BJ (cell line): ENCODE results near the gene CX3CR1. TPM values are rescaled to one million over a fixed set of nuclear protein-coding genes. Genes with fewer than 3 reads are reported as not detected.

Experiments
- CTCF ChIA-PET: fragments of 350-600 bp; formaldehyde crosslinking; extraction: SDS; loops from one replicate; lab custom pipeline; 2021; ENCODE audit warnings: antibody characterized with exemption, inconsistent platforms; lab: Yijun Ruan, JAX
- POLR2A ChIA-PET: fragments of 300-600 bp; sonication (Branson Sonifier 250); formaldehyde crosslinking; extraction: SDS; loops from one replicate; lab custom pipeline; 2021; ENCODE audit warnings: antibody characterized with exemption; lab: Charles Lee
- DNase-seq: peaks from one replicate; pipeline ENCODE4 v3.0.0-alpha.2; 2011; ENCODE audit warnings: low read depth
- H3K27me3 ChIP-seq: 2 replicates; pipeline ENCODE4 v1.6.0; 2011; ENCODE audit warnings: low read length; ENCODE audit not compliant: control insufficient read depth, insufficient read depth
- H3K36me3 ChIP-seq: 2 replicates; pipeline ENCODE4 v1.5.1; 2011; ENCODE audit warnings: low read length; ENCODE audit not compliant: control insufficient read depth, insufficient read depth
- H3K4me3 ChIP-seq: 2 replicates; pipeline ENCODE4 v1.5.1; 2011; ENCODE audit warnings: low read depth, mild to moderate bottlenecking, control low read depth, low read length
- CTCF ChIP-seq: IDR thresholded peaks from 2 replicates; pipeline ENCODE4 v1.5.1; 2011; ENCODE audit warnings: low read depth, mild to moderate bottlenecking, control low read depth, inconsistent platforms, low read length, moderate library complexity; ENCODE audit not compliant: insufficient read depth
- polyA plus RNA-seq: library from polyadenylated mRNA; depleted of rRNA; stranded (reverse); fragments of >200 nt; gene quantifications from 2 replicates; pipeline ENCODE4 v1.2.3, GENCODE V29; 2011

CX3CR1 gene
- polyA plus RNA-seq, 1 experiment = 0.45 TPM

- DNase-seq = no peak
- Histone ChIP-seq H3K36me3 (no peaks in the 10 kb centered on the region), H3K27me3 (no peaks in the 10 kb centered on the region), H3K4me3 (no peak overlapping the region)
- ChIA-PET CTCF (interaction anchor here (1.6 to 10.9 kb wide), 9 partner anchors 11 to 168 kb away, joined by 3 to 374 read pairs (median 25); partner anchors contain the start of genes CX3CR1 and XIRP1), POLR2A (no interaction called here)
- no peak for TF ChIP-seq CTCF
Observed at GRCh38 chr3:39286771-39287170, 6.9 kb upstream of the CX3CR1 start.

GRCh38 chr3:39285332-39285731 is 5.5 kb upstream of the CX3CR1 start:
- H3K4me3 ChIP-seq = no peak overlapping the region
- no peaks in the 10 kb centered on the region for H3K27me3 ChIP-seq
- POLR2A ChIA-PET = no interaction called here
- no peak for TF ChIP-seq CTCF
- no peak for DNase-seq
- no peaks in the 10 kb centered on the region for H3K36me3 ChIP-seq
- CTCF ChIA-PET = interaction anchor here (1.3 to 9.4 kb wide), 3 partner anchors 74 to 160 kb away, joined by 7 to 374 read pairs (median 124); partner anchors contain the start of gene XIRP1

GRCh38 chr3:39284457-39284881 is 4.6 kb upstream of the CX3CR1 start:
- no peak for TF ChIP-seq CTCF
- CTCF ChIA-PET = interaction anchor here (0.7 to 9.4 kb wide), 3 partner anchors 74 to 159 kb away, joined by 3 to 124 read pairs (median 7); no protein-coding TSS in a partner anchor
- POLR2A ChIA-PET = no interaction called here
- no peak for DNase-seq
- H3K4me3 ChIP-seq = no peak overlapping the region
- no peaks in the 10 kb centered on the region for H3K27me3 ChIP-seq
- H3K36me3 ChIP-seq = no peaks in the 10 kb centered on the region

GRCh38 chr3:39282057-39282456 is 2.2 kb upstream of the CX3CR1 start:
- no peak for TF ChIP-seq CTCF
- no peak for DNase-seq
- POLR2A ChIA-PET = no interaction called here
- Histone ChIP-seq H3K4me3 (no peak overlapping the region), H3K36me3 (no peaks in the 10 kb centered on the region), H3K27me3 (peaks cover under 1% of the 10 kb centered on the region; the same call in 1 of the 2 replicates)
- CTCF ChIA-PET = interaction anchor here (1.2 to 2.5 kb wide), 2 partner anchors 10 to 155 kb away, joined by 4 to 16 read pairs; no protein-coding TSS in a partner anchor

- no peak for DNase-seq
- no peak for TF ChIP-seq CTCF
- H3K4me3 ChIP-seq = no peak overlapping the region
- peaks cover 2% of the 10 kb centered on the region; the same call in 1 of the 2 replicates for H3K27me3 ChIP-seq
- POLR2A ChIA-PET = no interaction called here
- CTCF ChIA-PET = interaction anchor here (2.0 to 2.5 kb wide), 2 partner anchors 11 to 156 kb away, joined by 11 to 16 read pairs; no protein-coding TSS in a partner anchor
- H3K36me3 ChIP-seq = no peaks in the 10 kb centered on the region
Observed at GRCh38 chr3:39281533-39281932, 1.7 kb upstream of the CX3CR1 start.
